Ammon's horn (tissue), 1 donor: ENCODE measurements around the gene SLC39A11.

Experiments
- DNase-seq: peaks from one replicate; pipeline ENCODE4 v3.0.0-alpha.2; 2016; ENCODE audit warnings: low spot score

SLC39A11 gene

GRCh38 chr17:72615627-72615991 is 476.9 kb downstream of the SLC39A11 start:
- no peak for DNase-seq

DNA sequence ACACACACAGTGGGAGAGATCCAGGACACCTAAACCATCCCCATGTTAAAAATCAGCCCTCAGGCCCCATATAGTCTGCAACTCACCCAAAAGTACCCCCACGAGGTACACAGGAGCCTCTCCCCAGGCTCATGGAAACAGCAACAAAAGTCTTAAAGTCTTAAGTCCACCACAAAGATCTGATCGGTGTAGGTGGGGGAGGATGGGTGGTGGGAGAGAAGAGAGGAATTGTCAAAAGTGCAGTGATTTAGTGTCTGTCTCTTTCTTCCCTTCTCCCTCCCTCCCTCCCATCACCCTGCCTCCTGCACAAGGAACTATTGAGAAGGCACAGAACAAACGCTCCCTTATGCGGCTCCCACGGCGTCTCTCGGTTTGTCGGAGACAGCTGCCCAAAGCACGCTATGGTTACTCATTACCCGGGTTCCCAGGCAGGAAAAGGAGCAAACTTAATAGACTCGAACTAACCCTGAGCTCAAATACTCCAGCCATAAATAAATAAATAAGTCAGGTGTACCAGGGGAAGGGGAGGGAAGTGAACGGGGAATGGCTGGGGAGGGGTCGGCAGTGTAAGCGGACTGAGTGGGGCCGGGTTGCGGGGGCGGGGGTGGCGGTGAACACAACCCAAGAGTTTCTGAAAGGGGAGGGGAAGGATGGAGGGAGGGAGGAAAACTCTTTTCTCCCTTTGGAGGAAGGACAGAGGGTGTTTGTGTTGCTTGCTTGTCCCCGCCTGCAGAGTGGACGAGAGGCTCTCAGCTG is 477.4 kb downstream of the SLC39A11 start:
- DNase-seq, result peak; percentile 93

DNA sequence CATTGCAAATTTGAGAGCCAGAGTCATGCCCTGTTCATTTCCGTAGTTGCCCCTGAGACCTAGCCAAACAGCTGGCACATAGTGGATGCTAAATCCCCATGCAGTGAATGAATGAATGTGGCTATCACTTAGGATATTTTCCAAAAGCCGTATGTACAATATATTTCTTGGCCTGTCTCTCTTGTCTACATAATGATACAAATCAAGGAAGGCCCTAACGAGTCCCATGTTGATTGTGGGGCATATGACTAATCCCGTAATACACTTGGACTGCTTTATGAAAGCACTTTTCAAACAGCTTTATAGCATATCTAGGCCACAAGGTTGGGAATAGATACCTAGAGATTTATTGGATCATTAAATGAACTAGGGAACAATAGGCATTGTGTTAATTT is 478.0 kb downstream of the SLC39A11 start:
- no peak for DNase-seq

DNA sequence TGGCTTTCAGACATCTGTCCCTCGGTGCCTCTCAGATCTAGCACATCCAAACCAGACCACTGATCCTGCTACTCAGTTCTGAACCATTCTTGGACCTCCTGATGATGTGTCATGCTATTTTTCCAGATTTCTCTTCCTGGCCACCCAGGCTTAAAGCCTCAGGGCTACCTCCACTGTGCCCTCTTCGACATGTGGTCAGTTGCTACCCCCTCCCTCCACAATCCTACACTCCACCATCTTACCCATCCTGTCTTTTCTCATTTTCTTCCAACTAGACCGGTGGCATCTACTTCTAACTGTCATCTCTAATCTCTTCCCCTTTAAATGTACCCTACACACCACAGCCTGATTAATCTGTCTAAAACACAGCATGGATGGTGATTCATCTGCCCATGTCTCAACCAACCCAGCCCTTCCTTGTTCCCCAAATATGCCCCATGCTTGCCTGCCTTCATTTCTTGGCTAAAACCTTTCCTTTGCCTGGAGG is 478.6 kb downstream of the SLC39A11 start:
- DNase-seq, result no peak

DNA sequence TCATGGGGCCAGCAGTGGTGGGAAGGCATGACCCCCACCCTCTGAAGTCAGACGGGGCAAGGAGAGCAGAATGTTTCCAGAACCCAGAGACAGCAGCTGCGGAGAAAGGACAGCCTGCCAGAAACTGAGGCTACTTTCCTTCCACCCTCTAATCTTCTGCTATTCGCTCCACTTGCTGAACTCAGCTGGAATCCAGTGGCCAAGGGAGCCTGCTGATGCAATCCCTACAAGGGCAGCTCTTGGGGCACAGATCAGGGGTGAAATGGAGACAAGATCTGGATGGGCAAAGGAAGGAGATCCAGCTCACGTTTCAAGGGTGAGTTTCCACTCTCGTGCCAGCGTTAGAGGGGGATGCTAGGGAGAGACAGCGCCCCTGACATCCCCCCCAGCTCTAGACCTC is 479.1 kb downstream of the SLC39A11 start:
- no peak for DNase-seq

GRCh38 chr17:72611172-72611571 is 481.3 kb downstream of the SLC39A11 start:
- no peak for DNase-seq

GRCh38 chr17:72609501-72609900 is 483.0 kb downstream of the SLC39A11 start:
- DNase-seq, result no peak

DNA sequence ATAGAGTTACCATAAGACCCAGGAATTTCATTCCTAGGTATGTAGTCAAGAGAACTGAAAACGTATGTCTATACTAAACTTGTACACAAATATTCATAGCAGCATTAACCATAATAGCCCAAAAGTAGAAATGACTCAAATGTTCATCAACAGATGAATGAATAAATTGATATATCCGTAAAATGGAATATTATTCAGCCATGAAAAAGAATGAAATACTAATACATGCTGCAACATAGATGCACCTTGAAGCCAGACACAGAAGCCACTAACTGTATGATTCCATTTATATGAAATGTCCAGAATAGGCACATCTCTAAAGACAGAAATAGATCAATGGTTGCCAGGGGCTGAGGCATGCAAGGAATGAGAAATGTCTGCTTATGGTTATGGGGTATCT is 484.1 kb downstream of the SLC39A11 start:
- no peak for DNase-seq

DNA sequence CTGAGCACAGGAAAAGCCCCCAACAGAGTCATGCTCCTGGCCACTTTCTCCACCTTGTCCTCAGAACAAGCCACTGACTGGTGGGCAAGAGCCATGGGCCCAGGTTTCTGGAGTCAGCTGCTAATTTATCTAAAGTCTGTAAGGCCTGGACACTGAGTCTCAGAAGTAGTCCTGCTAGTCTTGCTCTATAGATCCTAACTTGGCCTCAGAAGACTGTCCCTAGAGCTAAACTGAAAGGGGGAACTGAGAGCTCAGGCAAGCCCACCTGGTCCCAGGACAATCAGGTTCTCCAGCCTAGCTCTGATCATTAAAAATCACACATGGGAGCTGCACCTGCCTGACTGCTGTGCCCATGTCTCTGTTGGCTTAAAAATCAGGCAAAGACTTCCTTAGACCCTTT is 485.8 kb downstream of the SLC39A11 start:
- DNase-seq, result no peak

DNA sequence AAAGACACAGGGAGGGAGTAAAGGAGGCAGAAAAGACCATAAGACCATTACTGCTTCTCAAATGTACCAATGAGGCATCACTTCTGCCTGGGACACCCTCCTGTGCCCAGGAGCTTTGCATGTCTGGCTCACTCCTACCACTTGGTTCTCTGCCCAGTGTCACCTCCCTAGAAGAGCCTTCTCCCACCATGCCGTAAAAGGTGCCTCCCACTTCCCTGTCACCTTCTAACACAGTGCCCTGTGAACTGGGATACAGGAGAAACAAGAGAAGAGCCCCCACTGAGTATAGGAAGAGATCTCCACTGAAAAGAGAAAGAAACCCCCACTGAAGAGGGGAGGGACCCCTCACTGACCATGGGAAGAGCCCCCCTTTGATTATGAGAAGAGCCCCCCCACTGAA is 486.9 kb downstream of the SLC39A11 start:
- DNase-seq, result no peak

DNA sequence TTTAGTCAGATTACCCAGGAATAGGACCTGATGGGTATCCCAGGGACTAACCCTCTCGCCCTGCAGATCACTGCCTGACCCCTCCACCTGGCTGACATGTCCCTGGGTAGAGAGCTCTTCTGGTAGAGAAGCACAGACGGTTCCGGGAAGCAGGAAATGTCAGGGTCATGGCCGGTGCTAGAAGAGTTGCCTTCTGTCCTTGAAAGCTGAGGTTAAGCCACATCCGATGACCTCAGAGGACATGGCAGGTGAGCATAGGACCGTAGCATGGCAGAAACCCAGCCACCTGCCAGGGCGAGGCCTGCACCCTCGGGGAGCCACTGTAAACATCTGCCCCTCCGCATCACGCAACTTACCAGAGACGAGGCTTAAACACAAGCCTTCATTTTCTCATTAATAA is 488.0 kb downstream of the SLC39A11 start:
- no peak for DNase-seq

DNA sequence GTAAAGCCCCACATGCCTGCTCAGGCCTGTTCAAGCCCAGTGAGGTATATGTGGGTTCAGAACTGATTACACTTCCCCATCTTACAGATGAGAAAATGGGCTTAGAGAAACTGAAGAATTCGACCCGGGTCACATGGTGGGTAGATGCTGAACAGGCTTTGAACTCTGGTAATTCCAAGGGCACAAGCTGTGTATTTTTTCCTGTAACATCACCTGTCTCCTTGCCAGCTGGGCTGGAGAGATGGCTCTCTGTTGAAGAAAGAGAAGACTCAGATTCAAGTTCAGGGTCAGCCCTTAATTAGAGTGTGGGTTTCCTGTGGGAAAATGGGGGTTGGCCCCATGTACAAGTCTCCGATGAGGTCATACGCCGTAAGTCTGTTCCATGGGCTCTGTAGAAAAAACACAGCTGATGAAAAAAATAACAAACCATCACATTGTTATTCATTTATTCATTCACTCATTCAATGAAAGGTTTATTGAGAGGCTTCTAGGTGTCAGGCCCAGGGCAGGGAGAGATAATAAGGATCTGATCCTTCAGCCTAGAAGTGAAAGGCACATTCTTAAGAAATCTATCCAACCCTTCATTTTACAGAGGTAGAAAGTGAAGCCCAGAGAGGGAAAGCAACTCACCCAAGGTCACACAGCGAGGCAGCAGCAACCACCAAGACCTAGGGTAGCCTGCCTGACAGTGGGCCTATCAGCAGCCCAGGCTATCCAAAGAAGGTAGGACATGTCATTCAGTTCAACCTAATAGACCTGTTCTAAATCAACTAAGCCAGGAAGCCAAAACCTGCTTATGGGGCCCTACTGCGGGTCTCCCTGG is 488.9 kb downstream of the SLC39A11 start:
- DNase-seq, result no peak

- no peak for DNase-seq
Observed at GRCh38 chr17:72602517-72603419, 489.7 kb downstream of the SLC39A11 start.

DNA sequence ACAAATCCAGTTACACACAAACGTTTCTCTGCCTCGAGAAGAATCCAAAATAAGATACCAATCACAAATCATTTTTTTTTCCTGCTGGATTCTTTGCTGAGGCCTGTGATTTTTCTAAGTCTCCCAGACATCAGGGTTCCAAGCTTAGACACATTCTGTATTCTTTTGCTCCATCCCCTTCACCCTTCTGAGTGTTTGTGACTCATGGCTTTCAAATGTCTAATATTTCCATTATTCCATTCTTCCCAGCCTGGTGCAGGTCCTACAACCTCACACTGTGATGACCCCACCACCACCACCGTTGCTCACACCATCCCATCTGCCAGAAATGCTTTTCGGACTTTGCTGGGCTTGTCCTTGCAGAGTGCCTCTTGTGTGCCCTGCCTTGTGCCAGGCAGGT is 491.6 kb downstream of the SLC39A11 start:
- no peak for DNase-seq

- DNase-seq, result no peak
Observed at GRCh38 chr17:72599891-72600290, 492.6 kb downstream of the SLC39A11 start.

DNA sequence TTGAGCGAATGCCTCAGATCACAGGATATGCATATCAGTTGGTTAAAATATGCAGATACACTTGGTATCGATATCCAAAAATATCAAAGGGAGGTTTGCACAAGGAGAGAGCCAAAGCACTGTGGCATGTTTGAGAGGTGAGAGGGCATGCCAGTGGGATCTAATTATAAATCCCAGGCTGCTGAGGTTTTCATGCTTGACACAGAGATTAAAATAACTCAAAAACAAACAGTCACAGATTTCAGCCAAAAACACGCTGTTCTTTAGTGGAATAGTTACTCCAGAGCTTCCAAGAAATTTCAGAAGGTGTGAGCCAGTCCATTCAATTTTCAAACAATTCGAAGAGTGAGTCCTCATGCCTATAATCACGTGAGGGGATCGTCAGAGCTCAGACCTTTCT is 493.8 kb downstream of the SLC39A11 start:
- no peak for DNase-seq

DNA sequence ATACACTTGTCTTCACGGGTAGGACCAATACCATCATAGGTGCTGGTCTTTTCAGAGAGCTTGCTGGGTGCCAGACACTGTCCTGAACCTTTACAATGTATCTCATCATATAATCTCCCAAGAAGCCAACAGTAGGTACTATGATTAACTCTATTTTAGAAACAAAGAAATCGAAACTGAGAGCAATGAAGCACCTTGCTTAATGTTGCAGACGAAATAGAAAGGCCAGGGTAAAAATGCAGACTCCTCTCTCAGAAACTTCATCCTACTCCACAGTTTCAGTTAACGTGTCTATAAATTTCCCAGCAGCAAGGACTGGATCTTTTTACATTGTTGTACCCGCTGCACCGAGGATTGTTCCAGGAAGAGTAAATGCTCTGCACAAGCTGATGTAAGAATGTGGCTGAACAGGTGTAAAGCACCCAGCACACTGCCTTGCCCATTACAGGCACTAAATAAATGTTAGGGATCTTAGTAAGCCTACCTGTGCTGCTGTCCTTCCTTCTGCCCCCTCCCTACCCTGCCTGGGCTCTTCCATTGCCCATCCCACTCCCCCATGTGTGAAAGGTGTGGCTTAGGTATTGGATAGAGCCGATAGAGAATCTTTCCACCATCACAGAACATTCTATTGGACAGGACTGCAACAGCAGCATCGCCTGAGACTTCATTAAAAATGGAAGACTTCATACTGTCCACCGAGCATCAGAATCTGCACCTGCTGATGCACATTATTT is 495.0 kb downstream of the SLC39A11 start:
- no peak for DNase-seq
